Ishikawa (cell line): ENCODE measurements around the gene OR2F2.

ENCODE experiments used
- CEBPB ChIP-seq: IDR thresholded peaks from 2 replicates; pipeline ENCODE4 v1.6.1; 2012
- CREB1 ChIP-seq: IDR thresholded peaks from 2 replicates; pipeline ENCODE4 v1.6.1; 2012; ENCODE audit warnings: low read depth
- EGR1 ChIP-seq: IDR thresholded peaks from 2 replicates; pipeline ENCODE4 v1.6.1; 2012
- EP300 ChIP-seq: IDR thresholded peaks from 2 replicates; pipeline ENCODE4 v1.6.1; 2012; ENCODE audit warnings: borderline replicate concordance
- FOXM1 ChIP-seq: IDR thresholded peaks from 2 replicates; pipeline ENCODE4 v1.6.1; 2012; ENCODE audit warnings: low read depth, borderline replicate concordance
- NFIC ChIP-seq: IDR thresholded peaks from 2 replicates; pipeline ENCODE4 v1.6.1; 2012
- RAD21 ChIP-seq: IDR thresholded peaks from 2 replicates; pipeline ENCODE4 v1.6.1; 2012; ENCODE audit warnings: low read depth
- TAF1 ChIP-seq: IDR thresholded peaks from 2 replicates; pipeline ENCODE4 v1.6.1; 2012; ENCODE audit warnings: low read depth, mild to moderate bottlenecking
- TCF12 ChIP-seq: IDR thresholded peaks from 2 replicates; pipeline ENCODE4 v1.6.1; 2012; ENCODE audit warnings: low read depth
- TEAD4 ChIP-seq: IDR thresholded peaks from 2 replicates; pipeline ENCODE4 v1.6.1; 2012
- YY1 ChIP-seq: IDR thresholded peaks from 2 replicates; pipeline ENCODE4 v1.6.1; 2012; ENCODE audit warnings: low read depth
- ZBTB7A ChIP-seq: IDR thresholded peaks from 2 replicates; pipeline ENCODE4 v1.6.1; 2012; ENCODE audit warnings: low read depth
- TF ChIP-seq, protein P1 (sequence below): IDR thresholded peaks from 2 replicates; pipeline ENCODE4 v1.6.1; 2012; ENCODE audit warnings: low read depth, mild to moderate bottlenecking
- TF ChIP-seq, protein P2 (sequence below): IDR thresholded peaks from 2 replicates; pipeline ENCODE4 v1.6.1; 2012
- TF ChIP-seq, protein P3 (sequence below): IDR thresholded peaks from 2 replicates; pipeline ENCODE4 v1.6.1; 2012

Gene OR2F2

DNA sequence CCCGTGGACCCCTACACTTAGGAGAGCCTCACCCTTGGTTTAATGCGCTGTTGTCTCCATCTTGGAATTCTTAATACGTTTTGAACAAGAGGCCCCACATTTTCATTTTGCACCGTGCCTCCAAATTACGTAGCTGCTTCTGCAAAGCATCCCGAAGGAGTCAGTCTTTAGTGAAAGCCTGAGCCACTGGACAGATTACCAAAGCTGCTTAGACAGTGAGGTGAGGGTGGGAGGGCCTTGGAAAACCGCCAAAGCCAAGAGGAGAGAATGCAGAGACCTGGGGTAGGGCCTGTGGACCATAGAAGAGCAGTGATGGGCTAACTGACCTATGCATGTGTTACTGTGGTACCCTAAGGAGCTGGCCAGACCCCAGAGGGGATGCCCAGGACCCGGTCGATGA, 28.9 kb upstream of the OR2F2 start:
- TF ChIP-seq CREB1 (no peak), TEAD4 (no peak), ZBTB7A (no peak), TCF12 (no peak), TAF1 (no peak), YY1 (no peak), CEBPB (no peak), EP300 (no peak), NFIC (no peak), EGR1 (no peak), FOXM1 (no peak)
- TF ChIP-seq, protein P1, sequence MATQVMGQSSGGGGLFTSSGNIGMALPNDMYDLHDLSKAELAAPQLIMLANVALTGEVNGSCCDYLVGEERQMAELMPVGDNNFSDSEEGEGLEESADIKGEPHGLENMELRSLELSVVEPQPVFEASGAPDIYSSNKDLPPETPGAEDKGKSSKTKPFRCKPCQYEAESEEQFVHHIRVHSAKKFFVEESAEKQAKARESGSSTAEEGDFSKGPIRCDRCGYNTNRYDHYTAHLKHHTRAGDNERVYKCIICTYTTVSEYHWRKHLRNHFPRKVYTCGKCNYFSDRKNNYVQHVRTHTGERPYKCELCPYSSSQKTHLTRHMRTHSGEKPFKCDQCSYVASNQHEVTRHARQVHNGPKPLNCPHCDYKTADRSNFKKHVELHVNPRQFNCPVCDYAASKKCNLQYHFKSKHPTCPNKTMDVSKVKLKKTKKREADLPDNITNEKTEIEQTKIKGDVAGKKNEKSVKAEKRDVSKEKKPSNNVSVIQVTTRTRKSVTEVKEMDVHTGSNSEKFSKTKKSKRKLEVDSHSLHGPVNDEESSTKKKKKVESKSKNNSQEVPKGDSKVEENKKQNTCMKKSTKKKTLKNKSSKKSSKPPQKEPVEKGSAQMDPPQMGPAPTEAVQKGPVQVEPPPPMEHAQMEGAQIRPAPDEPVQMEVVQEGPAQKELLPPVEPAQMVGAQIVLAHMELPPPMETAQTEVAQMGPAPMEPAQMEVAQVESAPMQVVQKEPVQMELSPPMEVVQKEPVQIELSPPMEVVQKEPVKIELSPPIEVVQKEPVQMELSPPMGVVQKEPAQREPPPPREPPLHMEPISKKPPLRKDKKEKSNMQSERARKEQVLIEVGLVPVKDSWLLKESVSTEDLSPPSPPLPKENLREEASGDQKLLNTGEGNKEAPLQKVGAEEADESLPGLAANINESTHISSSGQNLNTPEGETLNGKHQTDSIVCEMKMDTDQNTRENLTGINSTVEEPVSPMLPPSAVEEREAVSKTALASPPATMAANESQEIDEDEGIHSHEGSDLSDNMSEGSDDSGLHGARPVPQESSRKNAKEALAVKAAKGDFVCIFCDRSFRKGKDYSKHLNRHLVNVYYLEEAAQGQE, result no peak
- TF ChIP-seq, protein P2, sequence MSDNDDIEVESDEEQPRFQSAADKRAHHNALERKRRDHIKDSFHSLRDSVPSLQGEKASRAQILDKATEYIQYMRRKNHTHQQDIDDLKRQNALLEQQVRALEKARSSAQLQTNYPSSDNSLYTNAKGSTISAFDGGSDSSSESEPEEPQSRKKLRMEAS, result no peak

DNA sequence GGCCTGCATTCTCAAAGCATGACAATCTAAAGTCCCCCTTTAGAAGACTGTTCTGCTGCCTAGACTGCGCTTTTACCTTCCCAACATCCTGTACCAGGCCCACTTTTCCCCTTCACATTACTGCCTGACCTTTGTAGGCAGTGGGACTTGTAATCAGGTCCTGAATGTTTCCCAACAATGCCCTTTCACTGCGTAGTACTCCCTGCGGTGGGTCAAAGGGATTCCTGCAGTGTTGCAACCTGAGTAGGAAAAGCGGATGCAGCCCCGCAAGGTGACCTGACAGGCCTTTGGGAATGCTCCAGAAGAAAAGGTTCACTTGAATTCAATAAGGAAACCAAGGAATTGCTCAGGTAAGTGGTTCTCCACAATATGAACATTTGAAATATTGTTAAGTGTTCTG, 28.1 kb upstream of the OR2F2 start:
- TF ChIP-seq NFIC (no peak), TCF12 (no peak), EP300 (no peak), RAD21 (no peak), ZBTB7A (no peak), CEBPB (no peak), FOXM1 (no peak), TAF1 (no peak)
- TF ChIP-seq, protein P2, result no peak
- TF ChIP-seq, protein P1, result no peak

DNA sequence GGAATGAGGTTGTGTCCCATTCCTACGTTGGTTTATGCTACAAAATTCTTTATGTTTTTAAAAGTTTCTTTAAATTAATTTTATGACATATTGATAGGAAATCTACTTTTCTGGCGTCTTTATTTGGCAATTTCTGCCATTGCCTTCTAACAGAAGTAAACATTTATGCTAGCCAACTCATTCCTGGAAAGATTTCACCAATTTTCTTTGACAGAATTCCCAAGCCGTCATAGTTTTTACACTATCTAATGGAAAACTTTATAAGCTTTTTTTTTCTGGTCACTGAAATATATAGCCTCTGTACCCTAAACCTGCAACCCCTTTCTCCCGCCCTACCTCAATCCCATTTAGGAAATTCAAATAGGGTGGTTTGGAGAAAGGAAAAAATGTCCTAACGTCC, 26.9 kb upstream of the OR2F2 start:
- no peak for TF ChIP-seq FOXM1
- no peak for TF ChIP-seq EP300
- TF ChIP-seq, protein P1, result no peak
- TF ChIP-seq CREB1, result no peak
- TF ChIP-seq EGR1, result no peak
- TF ChIP-seq, protein P3, sequence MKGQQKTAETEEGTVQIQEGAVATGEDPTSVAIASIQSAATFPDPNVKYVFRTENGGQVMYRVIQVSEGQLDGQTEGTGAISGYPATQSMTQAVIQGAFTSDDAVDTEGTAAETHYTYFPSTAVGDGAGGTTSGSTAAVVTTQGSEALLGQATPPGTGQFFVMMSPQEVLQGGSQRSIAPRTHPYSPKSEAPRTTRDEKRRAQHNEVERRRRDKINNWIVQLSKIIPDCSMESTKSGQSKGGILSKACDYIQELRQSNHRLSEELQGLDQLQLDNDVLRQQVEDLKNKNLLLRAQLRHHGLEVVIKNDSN, result no peak
- no peak for TF ChIP-seq TEAD4
- no peak for TF ChIP-seq TAF1

- TF ChIP-seq, protein P1, result no peak
- no peak for TF ChIP-seq NFIC
- TF ChIP-seq, protein P2, result no peak
- TF ChIP-seq CEBPB, result no peak
- no peak for TF ChIP-seq RAD21
- no peak for TF ChIP-seq YY1
- no peak for TF ChIP-seq TAF1
- TF ChIP-seq FOXM1, result no peak
- TF ChIP-seq ZBTB7A, result no peak
- no peak for TF ChIP-seq TEAD4
- TF ChIP-seq, protein P3, result no peak
- no peak for TF ChIP-seq EGR1
- TF ChIP-seq EP300, result no peak
- TF ChIP-seq CREB1, result no peak
- TF ChIP-seq TCF12, result no peak
These were observed 25.2 kb upstream of the OR2F2 start for GRCh38 chr7:143909863-143910262.
